H1 (cell line): ENCODE results near the gene SCYGR1. TPM values are rescaled to one million over a fixed set of nuclear protein-coding genes. Genes with fewer than 3 reads are reported as not detected.

Experiments used
- CTCF ChIA-PET: fragments of 300-600 bp; sonication (Branson Sonifier 250); formaldehyde crosslinking; loops from one replicate; lab custom pipeline; 2021; ENCODE audit not compliant: partially characterized antibody; lab: Charles Lee
- POLR2A ChIA-PET: fragments of 300-600 bp; sonication (Branson Sonifier 250); formaldehyde crosslinking; loops from one replicate; lab custom pipeline; 2021; ENCODE audit warnings: inconsistent platforms; ENCODE audit not compliant: partially characterized antibody; lab: Charles Lee
- DNase-seq, 2 experiments: peaks; one replicate each; pipeline versions ENCODE4 v3.0.0 to v3.0.0-alpha.2; 2010 to 2022; ENCODE audit warnings: low spot score in 2 of 2, low read depth in 1 of 2, mixed read lengths in 1 of 2
- FAIRE-seq: peaks from 2 replicates; lab custom pipeline; 2011; peaks lifted over from hg19 to GRCh38; lab: Jason Lieb, UNC
- H2AFZ ChIP-seq: 2 replicates; pipeline ENCODE4 v1.8.1; 2012; ENCODE audit warnings: low read length, inconsistent platforms
- H2AK5ac ChIP-seq: 2 replicates; pipeline ENCODE4 v1.6.1; 2013; ENCODE audit warnings: low read depth, low read length
- H2BK120ac ChIP-seq: replicated peaks from 2 replicates; pipeline ENCODE3; 2013; ENCODE audit warnings: low read depth, low read length, inconsistent platforms
- H2BK12ac ChIP-seq: 2 replicates; pipeline ENCODE4 v1.6.1; 2013; ENCODE audit warnings: low read depth, low read length
- H2BK15ac ChIP-seq: 2 replicates; pipeline ENCODE4 v1.6.1; 2013; ENCODE audit warnings: low read length
- H2BK20ac ChIP-seq: 2 replicates; pipeline ENCODE4 v1.6.1; 2013; ENCODE audit warnings: low read length
- H2BK5ac ChIP-seq: 2 replicates; pipeline ENCODE4 v1.6.1; 2013; ENCODE audit warnings: low read depth, low read length
- H3K14ac ChIP-seq: 2 replicates; pipeline ENCODE4 v1.6.1; 2013; ENCODE audit warnings: inconsistent platforms; ENCODE audit not compliant: insufficient read length
- H3K18ac ChIP-seq: 2 replicates; pipeline ENCODE4 v1.6.1; 2013; ENCODE audit warnings: low read length; ENCODE audit errors: extremely low read depth
- H3K23ac ChIP-seq: 2 replicates; pipeline ENCODE4 v1.6.1; 2013; ENCODE audit warnings: inconsistent platforms; ENCODE audit not compliant: insufficient read length
- H3K23me2 ChIP-seq: 2 replicates; pipeline ENCODE4 v1.6.1; 2013; ENCODE audit warnings: low read depth, low read length
- H3K27ac ChIP-seq: 2 replicates; pipeline ENCODE4 v1.6.1; 2011; ENCODE audit warnings: low read depth, low read length, inconsistent platforms
- H3K27me3 ChIP-seq, 4 experiments: replicated peaks in 1 of 4; 1 replicate in 1 of 4; 2 replicates in 3 of 4; pipeline versions ENCODE4 v1.6.1 to v1.8.1; 2011 to 2013; ENCODE audit warnings: low read length in 3 of 4, mild to moderate bottlenecking in 3 of 4, inconsistent platforms in 2 of 4, mixed read lengths in 2 of 4, moderate library complexity in 1 of 4; ENCODE audit not compliant: control insufficient read depth in 3 of 4, insufficient read depth in 3 of 4; ENCODE audit errors: extremely low read depth in 1 of 4
- H3K36me3 ChIP-seq, 4 experiments: 2 replicates each; pipeline versions ENCODE4 v1.6.1 to v1.8.1; 2011 to 2013; ENCODE audit warnings: mild to moderate bottlenecking in 4 of 4, low read length in 3 of 4, moderate library complexity in 2 of 4, control low read depth in 1 of 4, inconsistent platforms in 1 of 4; ENCODE audit not compliant: insufficient read depth in 4 of 4, control insufficient read depth in 2 of 4
- H3K4ac ChIP-seq: replicated peaks from 2 replicates; pipeline ENCODE3; 2013; ENCODE audit warnings: low read length, low read depth, mixed read lengths, inconsistent platforms; ENCODE audit not compliant: insufficient read length
- H3K4me1 ChIP-seq, 4 experiments: replicated peaks in 1 of 4; 1 replicate in 1 of 4; 2 replicates in 3 of 4; pipeline versions ENCODE4 v1.6.1 to v1.8.1; 2011 to 2013; ENCODE audit warnings: low read length in 3 of 4, inconsistent platforms in 2 of 4, mixed read lengths in 1 of 4; ENCODE audit not compliant: insufficient read depth in 4 of 4, control insufficient read depth in 3 of 4
- H3K4me2 ChIP-seq, 2 experiments: 2 replicates each; pipeline versions ENCODE4 v1.6.1 to v1.8.1; 2011 to 2013; ENCODE audit warnings: low read depth in 2 of 2, low read length in 2 of 2, control low read depth in 1 of 2, inconsistent platforms in 1 of 2, mild to moderate bottlenecking in 1 of 2; ENCODE audit not compliant: insufficient read depth in 1 of 2
- H3K4me3 ChIP-seq, 4 experiments: fragments of 200-600, 300-600 bp in 1 of 4; sonication (generic), shearing (Covaris generic), sonication (Bioruptor Twin) in 1 of 4; 2 replicates each; pipeline versions ENCODE4 v1.5.1 to v1.8.1; 2011 to 2016; ENCODE audit warnings: low read length in 4 of 4, low read depth in 3 of 4, control low read depth in 2 of 4, inconsistent platforms in 2 of 4, mild to moderate bottlenecking in 2 of 4, mixed read lengths in 1 of 4, moderate library complexity in 1 of 4; ENCODE audit not compliant: insufficient read depth in 2 of 4; ENCODE audit errors: extremely low read depth in 1 of 4
- H3K56ac ChIP-seq: replicated peaks from 2 replicates; pipeline ENCODE3; 2013; ENCODE audit warnings: low read depth, mild to moderate bottlenecking, mixed read lengths, low read length, inconsistent platforms; ENCODE audit not compliant: insufficient read length
- H3K79me1 ChIP-seq: 2 replicates; pipeline ENCODE4 v1.6.1; 2013; ENCODE audit warnings: low read depth, low read length, control low read depth
- H3K79me2 ChIP-seq, 2 experiments: 2 replicates each; pipeline versions ENCODE4 v1.6.1 to v1.8.1; 2012 to 2013; ENCODE audit warnings: low read length in 2 of 2, mild to moderate bottlenecking in 2 of 2, inconsistent platforms in 1 of 2; ENCODE audit not compliant: insufficient read depth in 2 of 2, control insufficient read depth in 1 of 2
- H3K9ac ChIP-seq, 4 experiments: replicated peaks in 1 of 4; 1 replicate in 1 of 4; 2 replicates in 3 of 4; pipeline versions ENCODE4 v1.6.1 to v1.8.1; 2011 to 2013; ENCODE audit warnings: low read depth in 3 of 4, low read length in 3 of 4, control low read depth in 2 of 4, mild to moderate bottlenecking in 2 of 4, moderate library complexity in 2 of 4, inconsistent platforms in 1 of 4; ENCODE audit errors: extremely low read depth in 1 of 4
- H3K9me3 ChIP-seq, 2 experiments: 2 replicates each; pipeline versions ENCODE4 v1.6.1 to v1.8.1; 2012 to 2013; ENCODE audit warnings: mild to moderate bottlenecking in 2 of 2, moderate library complexity in 2 of 2, control low read depth in 1 of 2, inconsistent platforms in 1 of 2, low read depth in 1 of 2, low read length in 1 of 2, mixed read lengths in 1 of 2; ENCODE audit not compliant: insufficient read depth in 2 of 2
- H4K20me1 ChIP-seq, 2 experiments: replicated peaks in 1 of 2; 2 replicates each; pipeline versions ENCODE3 to v1.8.1; 2011 to 2013; ENCODE audit warnings: inconsistent platforms in 2 of 2, low read length in 2 of 2, mild to moderate bottlenecking in 1 of 2; ENCODE audit not compliant: insufficient read depth in 2 of 2, control insufficient read depth in 1 of 2
- H4K5ac ChIP-seq: 2 replicates; pipeline ENCODE4 v1.6.1; 2013; ENCODE audit warnings: low read length, low read depth, mixed read lengths, inconsistent platforms; ENCODE audit not compliant: insufficient read length
- H4K8ac ChIP-seq: 2 replicates; pipeline ENCODE4 v1.8.0; 2013; ENCODE audit warnings: mild to moderate bottlenecking, moderate library complexity, low read length, inconsistent platforms; ENCODE audit not compliant: insufficient read depth; ENCODE audit errors: extremely low read depth
- H4K91ac ChIP-seq: replicated peaks from 2 replicates; pipeline ENCODE3; 2013; ENCODE audit warnings: low read length, mixed read lengths, inconsistent platforms; ENCODE audit not compliant: insufficient read length
- WGBS, 2 experiments: shearing (Covaris generic) in 1 of 2; methylation state at CpG; one replicate each; pipeline versions ENCODE4 v1.1.6 to v1.1.7; 2013 to 2015; ENCODE audit warnings: low lambda C conversion rate in 2 of 2, mixed read lengths in 2 of 2, inconsistent platforms in 1 of 2, low coverage in 1 of 2, missing lambda C conversion rate in 1 of 2; ENCODE audit not compliant: insufficient replicate concordance in 2 of 2, insufficient coverage in 1 of 2, insufficient read length in 1 of 2; ENCODE audit errors: extremely low coverage in 1 of 2, missing lambda C conversion rate in 1 of 2; 5-methylcytosine and 5-hydroxymethylcytosine counted together
- polyA plus RNA-seq, 7 experiments: library from polyadenylated mRNA; depleted of rRNA in 3 of 7; stranded (reverse) in 5 of 7; unstranded in 2 of 7; fragments of >200 nt in 5 of 7; fragments of 200-250 nt in 2 of 7; gene quantifications; 1 replicate in 5 of 7; 2 replicates in 1 of 7; 4 replicates in 1 of 7; pipeline versions ENCODE4 v1.2.1 to v1.2.3, GENCODE V29; 2011 to 2013; ENCODE audit warnings: missing spikeins in 2 of 7, mixed read lengths in 2 of 7
- total RNA-seq: library from RNA; stranded (reverse); fragmentation: NEBNext Ultra II Directional; extraction: Animal tissue kit (Norgen Biotek cat#: 25700); gene quantifications from 2 replicates; pipeline ENCODE4 v1.2.1, GENCODE V29; 2021
- TF ChIP-seq, protein P1 (sequence below): IDR thresholded peaks from 2 replicates; pipeline ENCODE4 v1.6.1; 2012; ENCODE audit warnings: inconsistent platforms
- TF ChIP-seq, protein P2 (sequence below), 3 experiments: IDR thresholded peaks; 1 replicate in 2 of 3; 2 replicates in 1 of 3; pipeline versions ENCODE4 v1.5.1 to v1.6.1; 2011; ENCODE audit warnings: low read length in 3 of 3, mild to moderate bottlenecking in 3 of 3, inconsistent platforms in 2 of 3, low read depth in 1 of 3, moderate library complexity in 1 of 3; ENCODE audit not compliant: insufficient read depth in 1 of 3; ENCODE audit errors: control extremely low read depth in 1 of 3

The SCYGR1 gene
- total and polyA plus RNA-seq, 2 of the 8 experiments (the other 6 are each of a cell fraction or from before 2014, with no cell fraction given) = not detected

DNA sequence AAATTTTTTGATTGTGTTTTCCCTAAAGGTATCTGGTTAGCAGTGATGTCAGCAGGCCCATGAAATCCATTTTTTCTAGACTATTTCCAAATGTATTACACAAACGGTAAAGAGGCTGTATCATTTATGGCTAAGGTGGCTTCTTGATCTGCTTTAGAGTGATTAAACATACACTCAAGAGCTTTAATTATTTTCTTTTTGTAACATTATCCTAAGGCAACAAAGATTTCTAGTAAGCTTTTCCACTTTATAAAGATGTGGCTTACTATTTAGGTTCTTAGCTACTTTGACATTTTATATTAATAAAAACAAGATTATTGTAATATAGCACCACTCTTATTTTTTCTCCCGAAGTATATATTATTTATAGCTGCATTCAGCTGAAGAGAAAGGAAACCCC lies 46.2 kb downstream of the SCYGR1 start:
- TF ChIP-seq, protein P1, sequence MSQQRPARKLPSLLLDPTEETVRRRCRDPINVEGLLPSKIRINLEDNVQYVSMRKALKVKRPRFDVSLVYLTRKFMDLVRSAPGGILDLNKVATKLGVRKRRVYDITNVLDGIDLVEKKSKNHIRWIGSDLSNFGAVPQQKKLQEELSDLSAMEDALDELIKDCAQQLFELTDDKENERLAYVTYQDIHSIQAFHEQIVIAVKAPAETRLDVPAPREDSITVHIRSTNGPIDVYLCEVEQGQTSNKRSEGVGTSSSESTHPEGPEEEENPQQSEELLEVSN = no peak
- TF ChIP-seq, protein P2, sequence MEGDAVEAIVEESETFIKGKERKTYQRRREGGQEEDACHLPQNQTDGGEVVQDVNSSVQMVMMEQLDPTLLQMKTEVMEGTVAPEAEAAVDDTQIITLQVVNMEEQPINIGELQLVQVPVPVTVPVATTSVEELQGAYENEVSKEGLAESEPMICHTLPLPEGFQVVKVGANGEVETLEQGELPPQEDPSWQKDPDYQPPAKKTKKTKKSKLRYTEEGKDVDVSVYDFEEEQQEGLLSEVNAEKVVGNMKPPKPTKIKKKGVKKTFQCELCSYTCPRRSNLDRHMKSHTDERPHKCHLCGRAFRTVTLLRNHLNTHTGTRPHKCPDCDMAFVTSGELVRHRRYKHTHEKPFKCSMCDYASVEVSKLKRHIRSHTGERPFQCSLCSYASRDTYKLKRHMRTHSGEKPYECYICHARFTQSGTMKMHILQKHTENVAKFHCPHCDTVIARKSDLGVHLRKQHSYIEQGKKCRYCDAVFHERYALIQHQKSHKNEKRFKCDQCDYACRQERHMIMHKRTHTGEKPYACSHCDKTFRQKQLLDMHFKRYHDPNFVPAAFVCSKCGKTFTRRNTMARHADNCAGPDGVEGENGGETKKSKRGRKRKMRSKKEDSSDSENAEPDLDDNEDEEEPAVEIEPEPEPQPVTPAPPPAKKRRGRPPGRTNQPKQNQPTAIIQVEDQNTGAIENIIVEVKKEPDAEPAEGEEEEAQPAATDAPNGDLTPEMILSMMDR (IDR thresholded peaks at IDR 0.05; ENCODE audit: control extremely low read depth in 1 of 3, insufficient read depth in 1 of 3, low read depth in 1 of 3, low read length in 3 of 3) = no peak
- Histone ChIP-seq H4K91ac (no peak overlapping the region), H3K23ac (no peak overlapping the region), H2AFZ (no peak overlapping the region), H2AK5ac (no peak overlapping the region), H3K4me2 (no peak overlapping the region), H4K8ac (no peak overlapping the region), H2BK120ac (no peak overlapping the region), H3K56ac (no peak overlapping the region), H3K36me3 (peaks cover 2 to 34% (median 3%) of the 10 kb centered on the region in 4 experiments; a peak in 2 of 8 replicates), H3K4me3 (no peak overlapping the region), H3K27me3 (no peaks in the 10 kb centered on the region), H4K20me1 (peaks cover 0 to 3% of the 10 kb centered on the region in 2 experiments), H2BK20ac (no peak overlapping the region), H3K9me3 (no peaks in the 10 kb centered on the region), H3K27ac (no peak overlapping the region), H3K79me2 (no peaks in the 10 kb centered on the region), H3K9ac (no peak overlapping the region), H2BK15ac (no peak overlapping the region), H2BK5ac (no peak overlapping the region), H3K79me1 (no peaks in the 10 kb centered on the region), H3K4me1 (no peaks in the 10 kb centered on the region), H2BK12ac (no peak overlapping the region), H4K5ac (no peak overlapping the region), H3K23me2 (no peaks in the 10 kb centered on the region), H3K4ac (no peak overlapping the region), H3K14ac (no peak overlapping the region), H3K18ac (no peak overlapping the region)
- ChIA-PET CTCF (no interaction called here), POLR2A (no interaction called here)
- WGBS, 2 experiments = 91% methylated on average over 2 of the region's 2 CpGs; no CpG with 5 or more reads in 1 of the 2 experiments
- DNase-seq = no peak
- FAIRE-seq = no peak
